NCI-H1930 (cell line): ENCODE results near the gene MKNK1.

Experiments used
- DNase-seq, 2 experiments: peaks; one replicate each; lab custom pipeline; 2025; lab: John Stamatoyannopoulos, UW

The MKNK1 gene

DNA sequence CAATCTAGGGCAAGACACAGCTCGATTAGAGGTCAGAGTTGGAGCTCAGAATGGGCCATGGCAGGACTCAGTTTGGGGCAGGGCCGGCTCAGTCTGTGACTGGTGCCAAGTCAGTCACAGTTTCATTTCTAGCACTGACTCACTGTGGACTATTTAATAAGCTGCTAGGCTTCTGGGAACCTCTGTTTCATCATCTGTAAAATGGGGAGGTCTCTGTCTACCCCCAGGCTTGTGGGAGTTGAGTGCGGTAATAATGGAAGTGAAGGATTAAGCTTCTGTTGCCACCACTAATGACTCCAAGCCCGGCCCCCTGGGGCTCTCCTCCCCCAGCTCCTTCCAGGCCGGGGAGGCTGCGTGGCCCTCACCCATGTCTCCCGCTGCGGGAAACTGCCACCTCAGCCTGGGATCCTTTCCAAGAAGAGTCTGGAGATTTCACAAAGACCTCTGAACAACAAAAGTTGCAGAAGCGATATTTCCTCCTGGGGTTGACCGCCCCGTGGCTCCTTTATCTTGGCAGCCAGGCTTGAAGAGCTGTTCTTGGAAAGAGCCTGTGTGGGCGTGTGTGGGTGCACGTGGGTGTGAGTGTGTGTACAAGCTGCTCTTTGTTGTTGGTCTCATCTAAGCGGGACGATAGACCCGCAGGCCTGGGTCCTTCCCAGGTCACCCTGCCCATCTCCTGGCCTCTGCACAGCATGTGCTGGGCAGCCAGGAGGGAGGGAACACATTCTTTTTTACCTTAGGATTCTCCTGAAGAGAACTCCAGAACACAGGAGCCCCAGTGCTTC is 81.7 kb downstream of the MKNK1 start:
- DNase-seq = no peak

DNA sequence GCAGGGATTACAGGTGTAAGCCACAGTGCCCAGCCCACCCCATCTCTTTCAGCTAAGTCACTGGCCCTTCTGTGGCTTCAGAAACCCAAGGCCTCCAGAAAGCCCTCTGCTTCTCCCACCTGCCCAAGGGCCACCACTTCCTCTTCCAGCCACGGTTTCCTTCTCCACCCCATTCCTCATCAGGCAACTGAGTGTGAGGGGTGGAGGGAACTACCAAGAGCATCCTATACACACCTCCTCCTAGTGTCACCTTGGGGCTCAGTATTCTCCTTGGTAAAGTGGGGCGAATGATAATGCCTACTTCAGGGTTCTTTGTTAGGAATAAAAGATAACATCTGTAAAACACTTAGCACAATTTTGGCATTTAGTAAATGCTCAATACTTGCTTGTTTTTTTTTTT is 82.7 kb downstream of the MKNK1 start:
- no peak for DNase-seq

DNA sequence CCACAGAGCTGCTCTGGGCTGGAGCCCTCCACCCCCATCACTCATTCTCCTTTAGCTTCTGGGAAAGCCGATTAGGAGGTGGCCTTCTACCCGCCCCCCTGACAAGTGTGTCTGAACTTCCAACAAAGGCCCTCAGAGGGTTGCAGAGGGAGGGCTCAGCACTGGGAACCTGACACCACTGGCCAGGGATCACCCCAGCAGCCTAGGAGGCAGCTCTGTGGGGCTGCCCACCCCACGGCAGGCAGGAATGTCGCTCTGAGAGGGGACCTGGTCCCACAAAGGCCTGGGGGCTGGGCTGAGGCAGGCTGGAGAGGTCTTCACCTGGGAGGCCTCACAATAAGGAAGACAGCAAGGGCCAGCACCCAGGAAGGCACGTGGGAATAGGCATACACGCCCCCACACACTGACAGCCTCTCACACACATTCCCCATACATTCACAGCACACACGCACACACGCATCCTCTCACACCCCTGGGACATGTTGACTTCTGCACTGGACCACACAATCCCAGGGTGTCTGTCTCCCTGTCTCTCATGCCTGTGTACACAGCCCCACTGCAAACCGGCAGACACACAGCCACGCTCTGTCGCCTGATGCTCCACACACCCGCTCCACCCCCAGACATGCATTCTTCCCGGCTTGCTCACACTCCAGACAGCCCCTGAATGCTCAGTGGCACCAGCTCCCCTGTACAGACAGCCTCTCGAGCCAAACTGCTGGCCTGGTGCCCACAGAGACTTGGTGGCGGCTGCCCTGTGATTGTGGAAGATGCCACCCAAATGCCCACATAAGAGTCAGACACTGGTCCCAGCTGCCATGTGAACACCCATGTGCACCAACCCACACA is 83.8 kb downstream of the MKNK1 start:
- DNase-seq = no peak

DNA sequence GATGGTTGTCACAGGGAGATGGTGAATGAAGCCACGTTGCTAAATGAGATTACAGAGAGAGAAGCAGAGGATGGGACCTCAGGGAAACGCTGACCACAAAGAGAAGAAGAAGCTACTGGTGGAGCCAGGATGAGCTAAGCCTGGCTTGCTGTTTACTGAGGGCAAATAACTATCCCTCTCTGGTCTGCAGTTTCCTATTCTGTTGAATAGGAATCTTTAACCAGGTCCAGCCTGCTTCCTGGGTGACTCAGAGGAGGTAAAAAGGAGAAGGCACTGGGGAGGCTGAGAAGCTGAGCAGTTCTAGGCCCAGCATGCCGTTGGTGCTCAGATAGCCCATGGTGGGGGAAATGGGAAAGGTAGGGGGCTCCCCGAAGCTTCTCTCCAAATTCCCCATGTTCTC is 84.9 kb downstream of the MKNK1 start:
- DNase-seq = no peak

DNA sequence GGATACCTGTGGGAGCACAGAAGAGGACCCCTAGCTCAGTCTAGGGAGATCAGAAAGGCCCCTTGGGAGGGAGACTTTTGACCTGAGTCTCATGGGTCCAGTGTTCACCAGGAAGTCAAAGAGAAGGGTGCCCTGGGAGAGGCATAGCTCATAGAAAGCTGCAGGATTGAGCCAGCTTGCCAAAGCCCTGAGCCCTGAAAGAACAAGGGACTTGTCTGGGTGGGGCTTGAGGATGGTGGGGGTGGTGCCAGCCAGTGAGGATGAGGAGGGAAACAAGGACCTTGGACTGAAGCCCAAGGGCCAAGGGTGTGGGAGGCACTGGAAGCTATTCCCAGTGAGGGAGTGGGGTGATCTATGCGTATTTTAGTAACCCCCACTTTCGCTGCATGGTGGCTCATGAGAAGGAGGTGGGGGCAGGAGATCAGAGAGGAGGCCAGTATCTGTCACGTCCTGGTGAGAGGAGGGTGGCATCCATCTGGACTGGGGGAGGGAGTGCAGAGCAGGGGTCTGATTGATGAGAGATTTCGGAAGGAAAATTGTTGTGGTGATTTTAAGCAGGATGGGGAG is 86.1 kb downstream of the MKNK1 start:
- no peak for DNase-seq

DNA sequence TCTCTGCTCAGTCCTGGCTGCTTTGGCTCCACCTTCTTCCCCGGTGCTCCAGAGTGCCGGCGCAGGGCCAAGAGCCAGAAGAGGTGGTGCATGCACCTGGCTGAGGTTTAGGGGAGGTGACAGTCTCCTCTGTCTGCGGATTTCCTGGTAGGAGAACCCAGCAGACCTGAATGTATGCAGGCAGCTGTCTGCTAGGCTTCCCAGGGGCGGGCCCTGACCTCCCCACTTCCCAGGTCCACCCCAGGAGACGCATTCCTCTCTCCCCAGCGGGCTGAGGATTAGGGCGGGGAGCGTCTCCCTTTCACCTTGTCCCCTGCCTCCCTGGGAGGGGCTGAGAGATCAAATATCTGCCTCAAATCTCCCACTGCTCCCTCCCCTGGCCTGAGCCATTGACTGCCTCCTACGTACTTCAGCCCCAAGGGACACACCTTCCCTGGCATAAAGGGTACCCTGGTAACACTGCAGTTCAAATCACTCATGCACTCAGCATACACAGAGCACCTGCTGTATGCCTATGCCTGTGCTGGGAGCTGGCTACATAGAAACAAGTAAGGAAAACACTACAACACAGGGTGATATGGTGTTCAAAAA is 87.0 kb downstream of the MKNK1 start:
- DNase-seq = no peak

DNA sequence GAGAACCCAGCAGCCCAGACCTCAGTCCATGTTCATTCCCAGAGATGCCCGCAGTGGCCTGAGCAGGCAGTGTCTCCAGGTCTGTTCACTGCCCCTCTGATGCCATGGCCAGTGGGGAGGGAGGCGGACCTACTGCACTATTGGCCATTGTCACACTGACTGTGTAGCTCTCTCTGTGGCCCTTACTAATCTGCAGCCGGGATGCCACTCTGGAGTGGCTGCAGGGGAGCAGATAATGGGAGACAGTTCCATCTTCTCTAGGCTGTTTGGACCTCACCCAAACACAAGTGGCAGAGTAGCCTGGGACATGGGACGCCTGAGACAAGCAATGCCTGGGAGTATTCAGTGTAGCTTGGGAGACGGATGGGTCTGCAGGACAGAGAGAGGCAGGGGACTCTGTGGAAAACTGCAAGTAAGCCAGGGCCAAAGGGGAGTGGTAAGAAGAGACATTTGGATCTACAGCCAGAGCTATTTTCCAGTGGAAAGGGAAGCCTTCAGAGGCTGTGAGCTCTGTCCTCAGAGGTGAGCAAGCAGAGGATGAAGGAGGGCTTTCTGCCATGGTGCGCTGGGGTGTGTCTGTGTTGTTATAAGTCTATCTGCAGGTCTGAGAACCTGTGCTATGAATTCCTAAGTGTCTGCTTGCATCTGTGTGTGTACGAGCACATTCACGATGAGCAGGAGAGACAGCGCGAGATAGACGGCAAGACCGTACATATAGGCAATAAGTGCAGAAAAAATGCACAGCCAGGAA is 87.7 kb downstream of the MKNK1 start:
- DNase-seq = no peak

DNA sequence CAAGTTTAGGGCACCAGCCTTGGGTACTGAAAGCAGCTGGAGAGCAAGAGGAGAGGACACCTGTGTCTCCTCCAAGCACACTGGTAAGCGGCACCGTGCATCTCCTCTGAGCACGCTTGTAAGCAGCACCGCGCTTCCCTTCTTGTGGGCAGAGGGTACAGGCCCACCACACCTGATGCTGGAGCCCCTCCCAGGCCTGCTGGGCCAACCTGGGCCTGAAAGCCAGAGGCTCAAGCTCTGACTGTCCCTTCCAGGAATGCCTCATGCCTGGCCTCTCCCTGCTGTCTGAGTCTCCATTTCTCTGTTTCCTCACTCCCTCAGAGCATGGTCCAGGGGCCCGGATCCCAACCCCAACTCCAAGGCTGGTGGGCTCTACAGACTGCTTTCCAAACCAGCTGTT is 88.5 kb downstream of the MKNK1 start:
- DNase-seq = no peak

DNA sequence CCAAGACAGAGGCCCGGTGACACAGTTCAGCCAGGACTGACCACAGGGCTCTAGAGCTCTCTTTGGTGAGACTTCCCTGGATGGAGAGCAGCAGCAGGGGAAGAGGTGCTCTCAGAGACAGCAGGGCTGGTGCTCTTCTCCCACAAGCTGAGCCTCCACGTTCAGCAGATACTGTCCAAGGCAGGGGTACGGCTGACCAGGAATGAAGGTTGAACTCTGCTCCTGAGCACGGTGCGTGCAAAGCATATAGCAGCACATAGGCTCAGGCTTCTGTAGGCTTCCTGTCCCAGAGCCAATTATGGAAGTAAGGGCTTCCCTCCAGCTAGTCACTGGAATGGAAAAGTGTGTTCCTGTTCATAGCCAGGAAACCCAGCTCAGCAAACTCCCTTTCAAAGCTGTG is 90.5 kb downstream of the MKNK1 start:
- no peak for DNase-seq

DNA sequence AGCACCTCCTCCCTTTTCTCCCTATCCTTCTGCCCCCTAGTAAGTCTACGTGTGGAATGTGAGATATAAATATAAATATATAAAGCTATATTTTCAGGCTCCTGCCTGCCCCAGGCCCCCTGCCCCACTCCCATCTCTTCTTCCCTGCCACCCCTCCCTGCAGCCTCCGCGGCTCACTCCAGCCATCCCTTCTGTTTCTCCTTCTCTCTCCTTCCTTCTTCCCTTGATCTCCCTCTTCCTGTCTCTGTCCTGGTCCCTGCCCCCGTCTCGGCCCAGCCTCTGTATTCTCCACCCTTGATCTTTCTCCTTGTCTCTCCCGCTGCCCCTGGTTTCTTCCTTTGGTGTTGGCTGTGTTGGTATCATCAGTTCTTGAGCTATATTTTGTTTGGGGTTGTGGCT is 91.3 kb downstream of the MKNK1 start:
- no peak for DNase-seq

DNA sequence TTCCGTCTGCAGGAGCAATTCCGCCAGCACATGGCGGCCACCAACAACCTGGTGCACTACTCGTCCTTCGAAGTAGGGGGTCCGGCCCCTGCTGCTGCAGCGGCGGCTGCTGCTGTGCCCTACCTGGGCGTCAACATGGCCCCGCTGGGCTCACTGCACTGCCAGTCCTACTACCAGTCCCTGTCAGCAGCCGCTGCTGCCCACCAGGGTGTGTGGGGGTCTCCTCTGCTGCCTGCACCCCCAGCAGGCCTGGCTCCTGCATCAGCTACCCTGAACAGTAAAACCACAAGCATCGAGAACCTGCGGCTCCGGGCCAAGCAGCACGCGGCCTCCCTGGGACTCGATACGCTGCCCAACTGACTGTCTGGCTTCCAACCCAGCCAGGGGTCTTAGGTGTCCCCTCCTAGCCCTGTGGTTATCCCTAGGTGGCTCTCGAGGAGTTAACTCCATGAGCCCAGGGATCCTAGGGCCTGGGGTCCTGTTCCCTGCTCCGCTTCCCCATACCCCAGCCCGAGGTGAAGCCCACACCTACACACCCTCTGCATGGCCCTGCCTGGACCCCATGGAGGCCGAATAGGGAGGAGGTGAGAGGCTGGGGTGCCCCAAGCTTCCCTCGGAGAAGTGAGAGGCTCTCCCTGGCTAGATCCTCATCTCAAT is 91.8 kb downstream of the MKNK1 start:
- no peak for DNase-seq

DNA sequence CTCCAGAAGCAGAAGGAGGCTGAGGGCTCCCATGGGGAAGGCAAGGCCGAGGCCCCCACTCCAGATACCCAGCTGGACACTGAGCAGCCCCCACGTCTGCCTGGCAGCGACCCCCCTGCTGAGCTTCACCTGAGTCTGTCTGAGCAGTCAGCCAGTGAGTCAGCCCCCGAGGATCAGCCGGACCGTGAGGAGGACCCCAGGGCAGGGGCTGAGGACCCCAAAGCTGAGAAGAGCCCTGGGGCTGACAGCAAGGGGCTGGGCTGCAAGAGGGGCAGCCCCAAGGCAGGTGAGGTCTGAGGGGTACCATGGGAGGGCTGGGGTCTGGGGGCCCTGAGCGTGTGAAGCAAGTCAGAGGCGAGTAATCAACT is 93.1 kb downstream of the MKNK1 start:
- no peak for DNase-seq

DNA sequence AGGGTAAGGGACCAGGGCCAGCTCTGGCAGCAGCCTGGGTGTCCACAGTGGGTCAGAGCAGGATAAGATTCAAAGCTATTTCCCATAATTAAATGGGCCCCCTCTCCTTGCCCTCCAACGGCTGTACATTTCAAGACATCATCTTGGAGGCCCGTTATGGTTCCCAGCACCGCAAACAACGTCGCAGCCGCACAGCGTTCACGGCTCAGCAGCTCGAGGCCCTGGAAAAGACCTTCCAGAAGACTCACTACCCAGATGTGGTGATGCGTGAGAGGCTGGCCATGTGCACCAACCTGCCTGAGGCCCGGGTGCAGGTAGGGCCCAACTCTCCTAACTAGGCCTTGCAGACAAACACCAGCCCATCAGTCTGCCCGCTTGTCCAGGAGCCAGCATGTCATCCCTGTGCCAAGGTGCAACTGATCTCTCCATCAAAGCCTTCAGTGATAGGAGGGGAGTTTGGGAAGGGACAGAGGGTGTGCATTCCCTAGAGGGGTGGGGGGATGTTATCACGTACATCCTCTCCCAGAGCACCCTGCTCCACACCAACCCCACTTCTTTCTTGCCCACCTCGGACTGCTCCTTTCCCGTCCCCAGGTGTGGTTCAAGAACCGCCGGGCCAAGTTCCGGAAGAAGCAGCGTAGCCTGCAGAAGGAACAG is 93.6 kb downstream of the MKNK1 start:
- DNase-seq = no peak

DNA sequence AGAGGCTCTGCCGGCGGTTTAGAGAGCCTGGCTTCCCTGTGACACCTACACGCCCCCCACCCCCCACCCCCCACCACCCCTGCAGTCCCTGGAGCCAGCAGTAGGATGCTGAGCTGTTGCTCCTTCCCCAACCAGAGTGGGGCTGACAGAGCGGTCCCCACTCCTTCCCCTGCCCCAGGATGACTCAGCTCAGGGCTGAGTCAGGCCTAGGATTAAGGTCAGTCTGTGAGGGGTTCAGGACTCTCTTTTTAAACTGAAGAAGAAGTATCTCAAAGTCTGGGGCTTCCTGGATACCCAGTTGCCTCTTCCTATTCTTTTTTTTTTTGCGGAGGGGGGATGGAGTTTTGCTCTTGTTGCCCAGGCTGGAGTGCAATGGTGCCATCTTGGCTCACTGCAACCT is 95.3 kb downstream of the MKNK1 start:
- DNase-seq = no peak
